ENCODE results near the gene LHCGR. TPM values are rescaled to one million over a fixed set of nuclear protein-coding genes. Genes with fewer than 3 reads are reported as not detected.

The LHCGR gene
- total and polyA plus RNA-seq, 2 of the 13 experiments (the other 11 are each of a cell fraction or from before 2014, with no cell fraction given) = not detected

GRCh38 chr2:48736251-48736650 lies 19.3 kb downstream of the LHCGR start (continued):
- TF ChIP-seq ZNF101 (CRISPR knock-in tag; IDR thresholded peaks at IDR 0.05; ENCODE audit: borderline replicate concordance, low read depth) (no peak), ZNF580 (CRISPR knock-in tag; IDR thresholded peaks at IDR 0.05; ENCODE audit: borderline replicate concordance, low read depth) (no peak), ZNF235 (CRISPR knock-in tag; IDR thresholded peaks at IDR 0.05; ENCODE audit: borderline replicate concordance) (no peak), ZBTB42 (CRISPR knock-in tag; IDR thresholded peaks at IDR 0.05) (no peak), ZNF713 (CRISPR knock-in tag; IDR thresholded peaks at IDR 0.05) (no peak)

GRCh38 chr2:48734576-48735303 lies 20.8 kb downstream of the LHCGR start:
- Histone ChIP-seq H3K79me2 (ENCODE audit: insufficient read depth, low read length) (no peaks in the 10 kb centered on the region), H3K4me3 (replicated peaks in 1 of 3; ENCODE audit: insufficient read depth in 1 of 3, low read depth in 2 of 3, low read length in 3 of 3) (no peak overlapping the region), H3K4me1 (ENCODE audit: insufficient read depth, low read length) (no peaks in the 10 kb centered on the region), H3K27me3 (ENCODE audit: control insufficient read depth in 1 of 2, insufficient read depth in 2 of 2, low read length in 2 of 2) (no peaks in the 10 kb centered on the region; a peak in 1 of 5 replicates), H2AFZ (ENCODE audit: low read length) (no peak overlapping the region), H4K20me1 (ENCODE audit: insufficient read depth, low read length) (no peaks in the 10 kb centered on the region), H3K9me3 (ENCODE audit: low read length) (no peaks in the 10 kb centered on the region), H3K36me3 (replicated peaks in 1 of 2; ENCODE audit: control insufficient read depth in 1 of 2, insufficient read depth in 2 of 2, low read length in 2 of 2) (no peaks in the 10 kb centered on the region), H3K4me2 (ENCODE audit: low read depth, low read length) (no peak overlapping the region), H3K27ac (ENCODE audit: extremely low read length, insufficient read depth, low read length) (no peak overlapping the region), H3K9ac (ENCODE audit: insufficient read depth, low read depth, low read length) (no peak overlapping the region)
- DNase-seq (ENCODE audit: low spot score) (no peak), ATAC-seq (no peak), FAIRE-seq (no peak)
- no TSS peak for BruUV-seq (replicated peaks)
- intact Hi-C loops (cut with micrococcal nuclease; ENCODE audit: unreplicated experiment) = no loop called here
- POLR2A ChIA-PET = no interaction called here
- TF ChIP-seq ZNF543 (CRISPR knock-in tag; IDR thresholded peaks at IDR 0.05) (no peak), ZBTB37 (CRISPR knock-in tag; IDR thresholded peaks at IDR 0.05) (no peak), SALL2 (CRISPR knock-in tag; IDR thresholded peaks at IDR 0.05) (no peak), PHF21A (CRISPR knock-in tag; IDR thresholded peaks at IDR 0.05) (no peak), ZNF703 (CRISPR knock-in tag; IDR thresholded peaks at IDR 0.05; ENCODE audit: borderline replicate concordance) (no peak), AHDC1 (CRISPR knock-in tag; IDR thresholded peaks at IDR 0.05; ENCODE audit: borderline replicate concordance) (no peak), FOXC1 (CRISPR knock-in tag; IDR thresholded peaks at IDR 0.05; ENCODE audit: borderline replicate concordance) (no peak), FOXA3 (CRISPR knock-in tag; IDR thresholded peaks at IDR 0.05) (no peak), FOXM1 (CRISPR knock-in tag; IDR thresholded peaks at IDR 0.05) (no peak), ZNF333 (CRISPR knock-in tag; IDR thresholded peaks at IDR 0.05; ENCODE audit: borderline replicate concordance) (no peak), ZNF224 (CRISPR knock-in tag; IDR thresholded peaks at IDR 0.05) (no peak), DNMT1 (CRISPR knock-in tag; IDR thresholded peaks at IDR 0.05) (no peak)
- in situ Hi-C loops (cut with HindIII; ENCODE audit: extremely low pct_ligation_motif_present, low pct_unique_long_range_greater_than_20kb) = no loop called here
- CTCF ChIA-PET (ENCODE audit: low intra/inter-chr PET ratio, low total read pairs) = no interaction called here
- WGBS (ENCODE audit: low lambda C conversion rate) = 9% methylated on average over 5 of the region's 5 CpGs

Measured in HepG2 (cell line).